IPS DF 6.9 (cell line): ENCODE data around the gene CD79B.
"Not testable (repeated sequence)": the region's sequence is repeated elsewhere in the genome, so short reads cannot be mapped to it uniquely, and the experiment has no call there.

ENCODE experiments used
- DNase-seq: peaks from one replicate; pipeline ENCODE4 v3.0.0-alpha.2; 2013; ENCODE audit warnings: low read depth, low spot score
- H3K27ac ChIP-seq: one replicate; pipeline ENCODE4 v1.5.1; 2013; ENCODE audit warnings: low read length, control low read depth
- H3K27me3 ChIP-seq: 2 replicates; pipeline ENCODE4 v1.6.1; 2013; ENCODE audit warnings: mild to moderate bottlenecking, low read length; ENCODE audit not compliant: control insufficient read depth, insufficient read depth
- H3K36me3 ChIP-seq: 2 replicates; pipeline ENCODE4 v1.6.1; 2013; ENCODE audit warnings: low read length; ENCODE audit not compliant: control insufficient read depth, insufficient read depth
- H3K4me1 ChIP-seq: 2 replicates; pipeline ENCODE4 v1.6.1; 2013; ENCODE audit warnings: low read length; ENCODE audit not compliant: control insufficient read depth, insufficient read depth
- H3K4me3 ChIP-seq: 2 replicates; pipeline ENCODE4 v1.5.1; 2013; ENCODE audit warnings: mild to moderate bottlenecking, low read length
- H3K9me3 ChIP-seq: 2 replicates; pipeline ENCODE4 v1.6.1; 2013; ENCODE audit warnings: low read length, inconsistent platforms; ENCODE audit not compliant: control insufficient read depth, insufficient read depth
- WGBS: extraction: QIAGEN DNeasy Blood & Tissue Kit; methylation state at CpG from one replicate; pipeline ENCODE4 v1.1.7; 2013; ENCODE audit warnings: mixed read lengths, missing lambda C conversion rate; ENCODE audit not compliant: insufficient read length, insufficient coverage; 5-methylcytosine and 5-hydroxymethylcytosine counted together

Gene CD79B

GRCh38 chr17:63894021-63894420 is 38.1 kb downstream of the CD79B start:
- H3K4me3 ChIP-seq, H3K4me1 ChIP-seq, H3K9me3 ChIP-seq, H3K27ac ChIP-seq, DNase-seq, H3K36me3 ChIP-seq, H3K27me3 ChIP-seq: not testable (repeated sequence)
- no CpG with 5 or more reads among the region's 3 CpGs for WGBS

GRCh38 chr17:63892316-63893037 is 39.7 kb downstream of the CD79B start:
- H3K4me1 ChIP-seq, H3K4me3 ChIP-seq, H3K27me3 ChIP-seq, H3K36me3 ChIP-seq, H3K27ac ChIP-seq, H3K9me3 ChIP-seq, DNase-seq: not testable (repeated sequence)
- WGBS: no CpG with 5 or more reads among the region's 11 CpGs

- not testable (repeated sequence) for H3K4me3 ChIP-seq, H3K27ac ChIP-seq, H3K36me3 ChIP-seq, DNase-seq, H3K4me1 ChIP-seq, H3K9me3 ChIP-seq, H3K27me3 ChIP-seq
- no CpG with 5 or more reads among the region's 13 CpGs for WGBS
These were observed 42.9 kb downstream of the CD79B start for GRCh38 chr17:63889026-63889848.

- no CpG with 5 or more reads among the region's 11 CpGs for WGBS
- not testable (repeated sequence) for H3K4me3 ChIP-seq, DNase-seq, H3K4me1 ChIP-seq, H3K27ac ChIP-seq, H3K9me3 ChIP-seq, H3K36me3 ChIP-seq, H3K27me3 ChIP-seq
These were observed 47.0 kb downstream of the CD79B start for GRCh38 chr17:63885119-63885518.

- not testable (repeated sequence) for H3K4me1 ChIP-seq, H3K27me3 ChIP-seq, H3K9me3 ChIP-seq, H3K27ac ChIP-seq, DNase-seq, H3K36me3 ChIP-seq, H3K4me3 ChIP-seq
- WGBS: no CpG with 5 or more reads among the region's 9 CpGs
These were observed 49.5 kb downstream of the CD79B start for GRCh38 chr17:63882626-63883126.

GRCh38 chr17:63881935-63882601 is 50.1 kb downstream of the CD79B start, which contains the start of gene GH2:
Gene GH2 (minus strand): TSS chr17:63881944. CDS start chr17:63881801, 143 bp downstream.
- DNase-seq: no peak

GRCh38 chr17:63881337-63881736 is 50.8 kb downstream of the CD79B start:
- DNase-seq, H3K4me3 ChIP-seq: not testable (repeated sequence)

More at GRCh38 chr17:63881935-63882601, 50.1 kb downstream of the CD79B start, which contains the start of gene GH2:
- Histone ChIP-seq H3K27ac (no peak within 1 kb of the TSS), H3K9me3 (no peaks in the 10 kb centered on the region), H3K4me1 (peaks cover 7% of the 10 kb centered on the region), H3K27me3 (no peaks in the 10 kb centered on the region), H3K4me3 (no peak within 1 kb of the TSS), H3K36me3 (no peaks in the 10 kb centered on the region)
- WGBS: no CpG with 5 or more reads among the region's 15 CpGs

GRCh38 chr17:63880706-63881105 is 51.4 kb downstream of the CD79B start:
- H3K4me1 ChIP-seq: peaks cover 7% of the 10 kb centered on the region
- no peaks in the 10 kb centered on the region for H3K9me3 ChIP-seq
- no peak for DNase-seq
- H3K27ac ChIP-seq: no peak overlapping the region
- no peaks in the 10 kb centered on the region for H3K36me3 ChIP-seq
- no peak overlapping the region for H3K4me3 ChIP-seq
- no peaks in the 10 kb centered on the region for H3K27me3 ChIP-seq
- WGBS: no CpG with 5 or more reads among the region's 12 CpGs

More at GRCh38 chr17:63881337-63881736, 50.8 kb downstream of the CD79B start:
- not testable (repeated sequence) for H3K4me1 ChIP-seq, H3K27ac ChIP-seq, H3K36me3 ChIP-seq, H3K27me3 ChIP-seq, H3K9me3 ChIP-seq
- no CpG with 5 or more reads among the region's 11 CpGs for WGBS
